ENCODE results near the gene TRPT1.

GRCh38 chr11:64232182-64232966 lies 6.4 kb upstream of the TRPT1 start:
- no peak for TF ChIP-seq GATA2 (IDR thresholded peaks at IDR 0.05; ENCODE audit: low read depth, low read length)
- no peak for TF ChIP-seq GATA3 (IDR thresholded peaks at IDR 0.05; ENCODE audit: low read depth, low read length)

Data from SH-SY5Y (cell line).